Neural crest cell (in vitro differentiated cells): ENCODE results near the gene HDGF. TPM values are rescaled to one million over a fixed set of nuclear protein-coding genes. Genes with fewer than 3 reads are reported as not detected.

ENCODE experiments used
- DNase-seq: peaks from one replicate; pipeline ENCODE4 v3.0.0; 2021; ENCODE audit warnings: low read depth, mixed read lengths, low spot score
- H3K27ac Mint-ChIP-seq: one replicate; pipeline ENCODE4 v1.8.0; 2021; ENCODE audit warnings: mild to moderate bottlenecking, mixed read lengths; ENCODE audit not compliant: unreplicated experiment
- H3K27me3 Mint-ChIP-seq: 2 replicates; pipeline ENCODE4 v1.8.0; 2021; ENCODE audit warnings: low read depth, mild to moderate bottlenecking, mixed read lengths
- H3K36me3 Mint-ChIP-seq: 2 replicates; pipeline ENCODE4 v1.8.0; 2021; ENCODE audit warnings: low read depth, mild to moderate bottlenecking, mixed read lengths
- H3K4me1 Mint-ChIP-seq: 2 replicates; pipeline ENCODE4 v1.8.0; 2021; ENCODE audit warnings: mixed read lengths
- H3K4me3 Mint-ChIP-seq: one replicate; pipeline ENCODE4 v1.8.0; 2021; ENCODE audit warnings: mild to moderate bottlenecking, mixed read lengths
- H3K9me3 Mint-ChIP-seq: 2 replicates; pipeline ENCODE4 v1.8.0; 2021; ENCODE audit warnings: mixed read lengths
- CTCF ChIP-seq: fragments of 200-600 bp; sonication (generic); conservative IDR thresholded peaks from 2 replicates; pipeline ENCODE4 v1.5.0; 2021; ENCODE audit warnings: antibody characterized with exemption, mild to moderate bottlenecking
- total RNA-seq: library from RNA; stranded (reverse); gene quantifications from 2 replicates; pipeline ENCODE4 v1.2.1, GENCODE V29; 2021

Gene HDGF
- total RNA-seq, 1 donor from 2014 or later: 304 TPM

- Mint-ChIP-seq H3K4me1 (peaks cover 11% of the 10 kb centered on the region), H3K36me3 (no peaks in the 10 kb centered on the region), H3K27ac (no peak overlapping the region), H3K9me3 (no peaks in the 10 kb centered on the region), H3K4me3 (no peak overlapping the region), H3K27me3 (no peaks in the 10 kb centered on the region)
- TF ChIP-seq CTCF: no peak
- DNase-seq: no peak
Measured at GRCh38 chr1:156756355-156756754, 4.9 kb upstream of the HDGF start.

GRCh38 chr1:156755527-156755950 lies 4.1 kb upstream of the HDGF start:
- no peak overlapping the region for H3K27ac Mint-ChIP-seq
- no peak for TF ChIP-seq CTCF

GRCh38 chr1:156754219-156754618 lies 2.7 kb upstream of the HDGF start:
- no peak overlapping the region for H3K27ac Mint-ChIP-seq
- TF ChIP-seq CTCF: no peak
- peaks cover 27% of the 10 kb centered on the region for H3K4me1 Mint-ChIP-seq
- peak overlapping the region; percentile 79 for H3K4me3 Mint-ChIP-seq
- H3K9me3 Mint-ChIP-seq: no peaks in the 10 kb centered on the region
- peaks cover 3% of the 10 kb centered on the region for H3K36me3 Mint-ChIP-seq
- no peaks in the 10 kb centered on the region for H3K27me3 Mint-ChIP-seq
- DNase-seq: no peak

More at GRCh38 chr1:156755527-156755950, 4.1 kb upstream of the HDGF start:
- no peaks in the 10 kb centered on the region for H3K27me3 Mint-ChIP-seq
- H3K9me3 Mint-ChIP-seq: no peaks in the 10 kb centered on the region
- H3K4me1 Mint-ChIP-seq: peaks cover 14% of the 10 kb centered on the region
- peak overlapping the region; percentile 79 for H3K4me3 Mint-ChIP-seq
- no peak for DNase-seq
- peaks cover 2% of the 10 kb centered on the region for H3K36me3 Mint-ChIP-seq

- H3K4me3 Mint-ChIP-seq: peak overlapping the region; percentile 99
- H3K27ac Mint-ChIP-seq: no peak overlapping the region
- peaks cover 39% of the 10 kb centered on the region for H3K4me1 Mint-ChIP-seq
- TF ChIP-seq CTCF: no peak
- no peak for DNase-seq
- H3K27me3 Mint-ChIP-seq: no peaks in the 10 kb centered on the region
- peaks cover 3% of the 10 kb centered on the region for H3K36me3 Mint-ChIP-seq
- no peaks in the 10 kb centered on the region for H3K9me3 Mint-ChIP-seq
Measured at GRCh38 chr1:156752843-156753482, 1.5 kb upstream of the HDGF start.

- peak; percentile 90 for DNase-seq
- TF ChIP-seq CTCF: no peak
- Mint-ChIP-seq H3K27me3 (no peaks in the 10 kb centered on the region), H3K9me3 (no peaks in the 10 kb centered on the region), H3K36me3 (peaks cover 3% of the 10 kb centered on the region), H3K27ac (peak overlapping the region; percentile 99), H3K4me3 (peak overlapping the region; percentile 99), H3K4me1 (peaks cover 48% of the 10 kb centered on the region)
Measured at GRCh38 chr1:156751757-156752481, 444 bp upstream of the HDGF start.
